WTC11 (cell line): ENCODE data around the gene NCF4.

Experiments
- ATF6 ChIP-seq: sonication (generic); formaldehyde crosslinking; IDR thresholded peaks from 2 replicates; pipeline ENCODE4 v1.8.1; 2023; ENCODE audit warnings: mild to moderate bottlenecking, missing genetic modification reagents
- CTCF ChIP-seq: fragments of 200-600 bp; IDR thresholded peaks from 2 replicates; pipeline ENCODE4 v1.8.0; 2022; ENCODE audit warnings: antibody characterized with exemption
- HMGXB4 ChIP-seq: sonication (generic); formaldehyde crosslinking; IDR thresholded peaks from 2 replicates; pipeline ENCODE4 v1.8.1; 2023; ENCODE audit warnings: mild to moderate bottlenecking, moderate library complexity, missing genetic modification reagents
- JUN ChIP-seq: sonication (generic); formaldehyde crosslinking; IDR thresholded peaks from 2 replicates; pipeline ENCODE4 v1.8.0; 2023; ENCODE audit warnings: mild to moderate bottlenecking, missing genetic modification reagents
- NR3C1 ChIP-seq: sonication (generic); formaldehyde crosslinking; conservative IDR thresholded peaks from 2 replicates; pipeline ENCODE4 v1.8.1; 2023; ENCODE audit warnings: low read depth, mild to moderate bottlenecking, missing genetic modification reagents
- SP1 ChIP-seq: sonication (generic); formaldehyde crosslinking; conservative IDR thresholded peaks from 2 replicates; pipeline ENCODE4 v1.8.1; 2022; ENCODE audit warnings: missing genetic modification reagents
- TCF7 ChIP-seq: sonication (generic); formaldehyde crosslinking; IDR thresholded peaks from 2 replicates; pipeline ENCODE4 v1.8.0; 2022; ENCODE audit warnings: mild to moderate bottlenecking, low read depth, missing genetic modification reagents, moderate library complexity
- TF ChIP-seq, protein P1 (sequence below): sonication (generic); formaldehyde crosslinking; IDR thresholded peaks from 2 replicates; pipeline ENCODE4 v1.8.1; 2023; ENCODE audit warnings: mild to moderate bottlenecking, missing genetic modification reagents, moderate library complexity
- TF ChIP-seq, protein P2 (sequence below): sonication (generic); formaldehyde crosslinking; IDR thresholded peaks from 2 replicates; pipeline ENCODE4 v1.8.0; 2022; ENCODE audit warnings: mild to moderate bottlenecking, missing genetic modification reagents
- TF ChIP-seq, protein P3 (sequence below): fragments of 250-450 bp; sonication (Bioruptor Pico); IDR thresholded peaks from 2 replicates; pipeline ENCODE4 v1.9.0; 2021; ENCODE audit warnings: mild to moderate bottlenecking, borderline replicate concordance
- TF ChIP-seq, protein P4 (sequence below): sonication (generic); formaldehyde crosslinking; IDR thresholded peaks from 2 replicates; pipeline ENCODE4 v1.8.1; 2023; ENCODE audit warnings: mild to moderate bottlenecking, missing genetic modification reagents, moderate library complexity

DNA sequence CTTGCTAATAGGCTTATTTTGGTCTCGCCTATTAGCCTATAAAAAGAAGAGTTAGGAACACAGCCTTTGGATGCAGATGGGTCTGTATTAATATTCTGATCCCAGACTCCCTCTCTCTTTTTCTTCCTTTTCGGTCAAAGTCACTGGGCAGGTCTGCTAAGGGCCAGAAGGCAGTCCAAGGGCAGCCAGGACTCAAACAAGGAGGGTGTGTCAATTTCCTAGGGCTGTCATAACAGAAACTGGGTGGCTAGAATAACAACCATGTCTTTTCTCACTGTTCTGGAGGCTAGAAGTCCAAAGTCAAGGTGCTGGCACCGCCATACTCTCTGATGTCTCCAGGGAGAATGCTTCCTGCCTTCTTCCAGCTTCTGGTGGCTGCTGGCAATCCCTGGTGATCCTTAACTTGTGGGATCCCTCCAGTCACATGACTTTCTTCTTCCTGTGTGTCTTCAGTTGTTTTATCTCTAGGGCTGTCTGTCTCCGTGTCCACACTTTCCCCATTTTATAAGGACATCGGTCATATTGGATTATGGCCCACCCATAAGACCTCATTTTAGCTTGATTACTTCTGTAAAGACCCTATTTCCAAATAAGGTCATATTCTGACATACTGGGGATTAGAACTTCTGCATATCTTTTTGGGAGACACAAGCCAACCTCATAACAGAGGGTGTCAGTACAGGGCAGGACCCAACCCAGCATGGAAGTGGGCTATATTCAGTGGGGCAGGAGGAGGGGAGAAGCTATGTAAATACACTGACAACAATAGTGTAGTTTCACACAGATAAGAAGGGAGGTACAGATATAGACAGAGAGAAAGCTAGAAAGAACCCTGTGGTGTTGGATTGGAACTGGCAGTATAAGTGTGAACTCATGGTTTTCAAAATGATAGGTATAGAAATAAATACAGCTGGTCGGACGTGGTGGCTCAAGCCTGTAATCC is 46.7 kb downstream of the NCF4 start:
- TF ChIP-seq HMGXB4 (CRISPR knock-in tag) (no peak), CTCF (no peak), JUN (CRISPR knock-in tag) (no peak), NR3C1 (CRISPR knock-in tag) (no peak), ATF6 (CRISPR knock-in tag) (no peak), TCF7 (CRISPR knock-in tag) (no peak), SP1 (CRISPR knock-in tag) (no peak)
- TF ChIP-seq, protein P1, sequence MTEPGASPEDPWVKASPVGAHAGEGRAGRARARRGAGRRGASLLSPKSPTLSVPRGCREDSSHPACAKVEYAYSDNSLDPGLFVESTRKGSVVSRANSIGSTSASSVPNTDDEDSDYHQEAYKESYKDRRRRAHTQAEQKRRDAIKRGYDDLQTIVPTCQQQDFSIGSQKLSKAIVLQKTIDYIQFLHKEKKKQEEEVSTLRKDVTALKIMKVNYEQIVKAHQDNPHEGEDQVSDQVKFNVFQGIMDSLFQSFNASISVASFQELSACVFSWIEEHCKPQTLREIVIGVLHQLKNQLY (CRISPR knock-in tag), result no peak
- TF ChIP-seq, protein P2, sequence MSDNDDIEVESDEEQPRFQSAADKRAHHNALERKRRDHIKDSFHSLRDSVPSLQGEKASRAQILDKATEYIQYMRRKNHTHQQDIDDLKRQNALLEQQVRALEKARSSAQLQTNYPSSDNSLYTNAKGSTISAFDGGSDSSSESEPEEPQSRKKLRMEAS (CRISPR knock-in tag), result no peak
- TF ChIP-seq, protein P3, sequence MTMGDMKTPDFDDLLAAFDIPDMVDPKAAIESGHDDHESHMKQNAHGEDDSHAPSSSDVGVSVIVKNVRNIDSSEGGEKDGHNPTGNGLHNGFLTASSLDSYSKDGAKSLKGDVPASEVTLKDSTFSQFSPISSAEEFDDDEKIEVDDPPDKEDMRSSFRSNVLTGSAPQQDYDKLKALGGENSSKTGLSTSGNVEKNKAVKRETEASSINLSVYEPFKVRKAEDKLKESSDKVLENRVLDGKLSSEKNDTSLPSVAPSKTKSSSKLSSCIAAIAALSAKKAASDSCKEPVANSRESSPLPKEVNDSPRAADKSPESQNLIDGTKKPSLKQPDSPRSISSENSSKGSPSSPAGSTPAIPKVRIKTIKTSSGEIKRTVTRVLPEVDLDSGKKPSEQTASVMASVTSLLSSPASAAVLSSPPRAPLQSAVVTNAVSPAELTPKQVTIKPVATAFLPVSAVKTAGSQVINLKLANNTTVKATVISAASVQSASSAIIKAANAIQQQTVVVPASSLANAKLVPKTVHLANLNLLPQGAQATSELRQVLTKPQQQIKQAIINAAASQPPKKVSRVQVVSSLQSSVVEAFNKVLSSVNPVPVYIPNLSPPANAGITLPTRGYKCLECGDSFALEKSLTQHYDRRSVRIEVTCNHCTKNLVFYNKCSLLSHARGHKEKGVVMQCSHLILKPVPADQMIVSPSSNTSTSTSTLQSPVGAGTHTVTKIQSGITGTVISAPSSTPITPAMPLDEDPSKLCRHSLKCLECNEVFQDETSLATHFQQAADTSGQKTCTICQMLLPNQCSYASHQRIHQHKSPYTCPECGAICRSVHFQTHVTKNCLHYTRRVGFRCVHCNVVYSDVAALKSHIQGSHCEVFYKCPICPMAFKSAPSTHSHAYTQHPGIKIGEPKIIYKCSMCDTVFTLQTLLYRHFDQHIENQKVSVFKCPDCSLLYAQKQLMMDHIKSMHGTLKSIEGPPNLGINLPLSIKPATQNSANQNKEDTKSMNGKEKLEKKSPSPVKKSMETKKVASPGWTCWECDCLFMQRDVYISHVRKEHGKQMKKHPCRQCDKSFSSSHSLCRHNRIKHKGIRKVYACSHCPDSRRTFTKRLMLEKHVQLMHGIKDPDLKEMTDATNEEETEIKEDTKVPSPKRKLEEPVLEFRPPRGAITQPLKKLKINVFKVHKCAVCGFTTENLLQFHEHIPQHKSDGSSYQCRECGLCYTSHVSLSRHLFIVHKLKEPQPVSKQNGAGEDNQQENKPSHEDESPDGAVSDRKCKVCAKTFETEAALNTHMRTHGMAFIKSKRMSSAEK (CRISPR knock-in tag), result no peak
- TF ChIP-seq, protein P4, sequence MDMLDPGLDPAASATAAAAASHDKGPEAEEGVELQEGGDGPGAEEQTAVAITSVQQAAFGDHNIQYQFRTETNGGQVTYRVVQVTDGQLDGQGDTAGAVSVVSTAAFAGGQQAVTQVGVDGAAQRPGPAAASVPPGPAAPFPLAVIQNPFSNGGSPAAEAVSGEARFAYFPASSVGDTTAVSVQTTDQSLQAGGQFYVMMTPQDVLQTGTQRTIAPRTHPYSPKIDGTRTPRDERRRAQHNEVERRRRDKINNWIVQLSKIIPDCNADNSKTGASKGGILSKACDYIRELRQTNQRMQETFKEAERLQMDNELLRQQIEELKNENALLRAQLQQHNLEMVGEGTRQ (CRISPR knock-in tag), result no peak
